Natural killer cell (primary cell): ENCODE data around the gene CRTAC1. TPM values are rescaled to one million over a fixed set of nuclear protein-coding genes. Genes with fewer than 3 reads are reported as not detected.

Source experiments
- ATAC-seq, 3 donors: fragments of 150-1000 bp in 2 of 3; fragments of 200-7000 bp in 1 of 3; cut with Tn5 transposase; 1 replicate in 1 of 3; 2 replicates in 2 of 3; pipeline ENCODE4 v1.10.0; 2021; ENCODE audit warnings: mild to moderate bottlenecking in 2 of 3, moderate library complexity in 2 of 3
- DNase-seq, 2 donors: peaks; one replicate each; pipeline versions ENCODE4 v3.0.0 to v3.0.0-alpha.2; 2013 to 2021; ENCODE audit warnings: mixed read lengths in 1 of 2
- H3K27ac ChIP-seq: one replicate; pipeline ENCODE4 v1.5.1; 2013; ENCODE audit warnings: mild to moderate bottlenecking, low read length
- H3K27me3 ChIP-seq: one replicate; pipeline ENCODE4 v1.6.1; 2013; ENCODE audit warnings: low read length; ENCODE audit not compliant: control insufficient read depth, insufficient read depth
- H3K36me3 ChIP-seq: one replicate; pipeline ENCODE4 v1.6.1; 2013; ENCODE audit warnings: low read length; ENCODE audit not compliant: control insufficient read depth, insufficient read depth
- H3K4me1 ChIP-seq: one replicate; pipeline ENCODE4 v1.6.1; 2013; ENCODE audit warnings: low read length; ENCODE audit not compliant: control insufficient read depth, insufficient read depth
- H3K4me3 ChIP-seq: one replicate; pipeline ENCODE4 v1.5.1; 2013; ENCODE audit warnings: low read length
- H3K9me3 ChIP-seq: one replicate; pipeline ENCODE4 v1.6.1; 2013; ENCODE audit warnings: low read length; ENCODE audit not compliant: control insufficient read depth, insufficient read depth
- H3K27ac Mint-ChIP-seq, 2 donors: one replicate each; pipeline ENCODE4 v1.8.0; 2022; ENCODE audit warnings: mild to moderate bottlenecking in 2 of 2, mixed read lengths in 2 of 2, moderate library complexity in 1 of 2
- H3K27me3 Mint-ChIP-seq, 2 donors: one replicate each; pipeline ENCODE4 v1.8.0; 2022; ENCODE audit warnings: low read depth in 2 of 2, mixed read lengths in 2 of 2
- H3K36me3 Mint-ChIP-seq: one replicate; pipeline ENCODE4 v1.8.0; 2022; ENCODE audit warnings: mixed read lengths
- H3K4me1 Mint-ChIP-seq, 2 donors: one replicate each; pipeline ENCODE4 v1.8.0; 2022; ENCODE audit warnings: mixed read lengths in 2 of 2
- H3K4me3 Mint-ChIP-seq: one replicate; pipeline ENCODE4 v1.8.0; 2022; ENCODE audit warnings: mild to moderate bottlenecking, moderate library complexity, mixed read lengths
- H3K9me3 Mint-ChIP-seq, 2 donors: one replicate each; pipeline ENCODE4 v1.8.0; 2022; ENCODE audit warnings: mixed read lengths in 2 of 2
- CTCF ChIP-seq: fragments of 200-600 bp; IDR thresholded peaks from one replicate; pipeline ENCODE4 v1.8.0; 2022; ENCODE audit warnings: antibody characterized with exemption
- WGBS: methylation state at CpG from one replicate; pipeline ENCODE4 v1.1.7; 2013; ENCODE audit warnings: missing lambda C conversion rate; ENCODE audit not compliant: insufficient coverage; 5-methylcytosine and 5-hydroxymethylcytosine counted together
- intact Hi-C: fragments of 100-400 bp; cut with micrococcal nuclease; formaldehyde crosslinking; loops from one replicate; pipeline ENCODE4 v1.14.2; 2022
- total RNA-seq, 4 donors: library from RNA; stranded (reverse); fragments of 120-200 nt in 1 of 4; gene quantifications; one replicate each; pipeline versions ENCODE4 v1.2.3 to v1.2.4, GENCODE V29; 2013 to 2022

CRTAC1 gene
- total RNA-seq, 3 donors from 2014 or later (not counting 1 experiment from before 2014, with no cell fraction given): not detected

GRCh38 chr10:97904018-97904381 is 126.4 kb downstream of the CRTAC1 start:
- Histone ChIP-seq H3K27me3 (no peaks in the 10 kb centered on the region), H3K27ac (no peak overlapping the region), H3K4me3 (no peak overlapping the region), H3K4me1 (no peaks in the 10 kb centered on the region), H3K36me3 (no peaks in the 10 kb centered on the region), H3K9me3 (no peaks in the 10 kb centered on the region)
- Mint-ChIP-seq H3K4me3 (no peak overlapping the region), H3K27me3 (peaks cover 13 to 21% of the 10 kb centered on the region in 2 donors), H3K4me1 (peaks cover 0 to 10% of the 10 kb centered on the region in 2 donors), H3K9me3 (no peaks in the 10 kb centered on the region), H3K27ac (no peak overlapping the region), H3K36me3 (no peaks in the 10 kb centered on the region)
- 93% methylated on average over 3 of the region's 5 CpGs for WGBS
- no peak for ATAC-seq
- no peak for DNase-seq
- intact Hi-C loops: no loop called here
- TF ChIP-seq CTCF: no peak

- WGBS: 72% methylated on average over 9 of the region's 9 CpGs
- no peaks in the 10 kb centered on the region for H3K9me3 ChIP-seq
- DNase-seq (no peak), ATAC-seq (no peak)
- no peaks in the 10 kb centered on the region for H3K36me3 ChIP-seq
- H3K9me3 Mint-ChIP-seq: no peaks in the 10 kb centered on the region
- H3K36me3 Mint-ChIP-seq: no peaks in the 10 kb centered on the region
- H3K27me3 ChIP-seq: no peaks in the 10 kb centered on the region
- peaks cover 0 to 10% of the 10 kb centered on the region in 2 donors for H3K4me1 Mint-ChIP-seq
- H3K4me3 ChIP-seq: no peak overlapping the region
- H3K4me1 ChIP-seq: no peaks in the 10 kb centered on the region
- H3K27ac ChIP-seq: no peak overlapping the region
- no peak for TF ChIP-seq CTCF
- H3K27ac Mint-ChIP-seq: no peak overlapping the region
- intact Hi-C loops: no loop called here
- H3K27me3 Mint-ChIP-seq: peaks cover 13 to 21% of the 10 kb centered on the region in 2 donors
- no peak overlapping the region for H3K4me3 Mint-ChIP-seq
Observed at GRCh38 chr10:97903128-97904017, 127.0 kb downstream of the CRTAC1 start.

- Histone ChIP-seq H3K36me3 (no peaks in the 10 kb centered on the region), H3K9me3 (no peaks in the 10 kb centered on the region), H3K27me3 (no peaks in the 10 kb centered on the region), H3K4me1 (no peaks in the 10 kb centered on the region), H3K4me3 (no peak overlapping the region), H3K27ac (no peak overlapping the region)
- Mint-ChIP-seq H3K4me1 (peaks cover 0 to 10% of the 10 kb centered on the region in 2 donors), H3K36me3 (no peaks in the 10 kb centered on the region), H3K4me3 (no peak overlapping the region), H3K27me3 (peaks cover 9 to 10% of the 10 kb centered on the region in 2 donors), H3K9me3 (no peaks in the 10 kb centered on the region), H3K27ac (no peak overlapping the region)
- no peak for ATAC-seq
- WGBS: 94% methylated on average over 12 of the region's 12 CpGs
- DNase-seq: no peak
- intact Hi-C loops: no loop called here
- TF ChIP-seq CTCF: no peak
Observed at GRCh38 chr10:97901381-97901780, 129.0 kb downstream of the CRTAC1 start.
